Stomach smooth muscle (tissue), 2 donors: ENCODE measurements around the gene ZNF407.

Experiments
- H3K27ac ChIP-seq: one replicate; pipeline ENCODE4 v1.7.0; 2013; ENCODE audit warnings: mild to moderate bottlenecking, low read length, inconsistent platforms
- H3K27me3 ChIP-seq, 2 donors: one replicate each; pipeline ENCODE4 v1.7.0; 2013; ENCODE audit warnings: low read length in 2 of 2; ENCODE audit not compliant: insufficient read depth in 2 of 2, control insufficient read depth in 1 of 2
- H3K36me3 ChIP-seq, 2 donors: one replicate each; pipeline ENCODE4 v1.7.0; 2013; ENCODE audit warnings: low read length in 2 of 2; ENCODE audit not compliant: control insufficient read depth in 2 of 2, insufficient read depth in 2 of 2
- H3K4me1 ChIP-seq: one replicate; pipeline ENCODE4 v1.7.0; 2013; ENCODE audit warnings: low read length; ENCODE audit not compliant: control insufficient read depth, insufficient read depth
- H3K4me3 ChIP-seq, 2 donors: one replicate each; pipeline ENCODE4 v1.7.0; 2013; ENCODE audit warnings: low read length in 2 of 2
- H3K9ac ChIP-seq, 2 donors: one replicate each; pipeline ENCODE4 v1.7.0; 2013; ENCODE audit warnings: low read length in 2 of 2, mild to moderate bottlenecking in 1 of 2
- H3K9me3 ChIP-seq, 2 donors: one replicate each; pipeline ENCODE4 v1.7.0; 2013; ENCODE audit warnings: low read length in 2 of 2; ENCODE audit not compliant: control insufficient read depth in 2 of 2
- donor health status: healthy.
- donor health status: Pancreatic carcinoma.

Gene ZNF407

DNA sequence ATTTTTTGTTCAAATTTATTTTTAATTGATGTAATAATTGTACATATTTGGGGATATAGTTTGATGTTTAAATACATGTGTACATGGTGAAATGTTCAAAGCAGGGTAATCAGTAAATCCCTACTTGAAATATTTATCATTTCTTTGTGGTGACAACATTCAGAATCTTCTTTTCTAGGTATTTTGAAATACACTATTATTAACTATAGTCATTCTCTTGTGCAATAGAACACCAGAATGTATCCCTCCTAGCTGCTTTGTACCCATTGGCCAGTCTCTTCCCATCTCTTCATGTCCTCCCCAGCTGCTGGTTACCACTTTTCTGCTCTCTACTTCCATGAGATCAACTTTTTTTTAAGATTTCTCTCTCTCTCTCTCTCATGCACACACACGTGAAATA is 126.5 kb downstream of the ZNF407 start:
- Histone ChIP-seq H3K27ac (no peak overlapping the region), H3K4me3 (no peak overlapping the region), H3K27me3 (no peaks in the 10 kb centered on the region), H3K9ac (no peak overlapping the region), H3K36me3 (no peaks in the 10 kb centered on the region), H3K4me1 (no peaks in the 10 kb centered on the region), H3K9me3 (no peaks in the 10 kb centered on the region)

DNA sequence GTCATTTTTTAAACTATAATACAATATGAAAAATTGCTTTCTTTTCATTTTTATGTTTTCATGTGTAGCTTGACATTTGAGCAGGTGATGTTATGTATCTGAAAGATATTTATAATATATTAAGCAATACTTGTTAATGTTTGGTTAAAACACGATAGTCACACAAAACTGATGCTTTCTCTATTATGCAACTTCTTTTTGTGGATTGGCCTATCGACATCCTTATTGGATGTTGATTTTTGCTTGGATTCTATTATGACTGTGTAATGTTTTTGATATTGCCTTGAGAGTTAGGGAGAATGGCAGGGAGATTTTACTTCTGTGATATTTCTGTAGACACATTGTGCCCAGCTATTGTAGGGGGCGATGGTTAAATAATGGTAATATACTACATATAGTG is 128.0 kb downstream of the ZNF407 start:
- H3K9me3 ChIP-seq = no peaks in the 10 kb centered on the region
- no peaks in the 10 kb centered on the region for H3K27me3 ChIP-seq
- H3K9ac ChIP-seq = no peak overlapping the region
- no peak overlapping the region for H3K4me3 ChIP-seq
- no peaks in the 10 kb centered on the region for H3K36me3 ChIP-seq
- no peak overlapping the region for H3K27ac ChIP-seq
- no peaks in the 10 kb centered on the region for H3K4me1 ChIP-seq

DNA sequence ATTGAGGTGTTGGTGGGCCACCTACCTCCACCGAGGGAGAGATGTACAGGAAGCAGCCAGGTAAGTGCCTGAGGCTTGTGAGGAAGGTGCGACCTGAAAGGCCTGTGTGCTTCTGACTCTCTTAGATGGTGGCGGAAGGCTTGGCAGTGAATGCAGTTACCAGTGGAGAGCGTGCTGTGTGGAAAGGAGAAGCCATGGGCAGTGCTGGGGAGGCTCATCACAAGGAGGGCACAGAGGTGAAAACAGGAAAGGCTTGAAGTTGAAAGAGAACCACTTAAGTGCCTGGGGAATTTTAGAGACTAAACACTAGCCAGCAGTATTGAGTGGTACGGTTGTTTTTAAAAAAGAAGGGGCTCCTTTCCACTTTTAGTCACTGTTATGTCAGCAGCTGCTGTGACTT is 130.9 kb downstream of the ZNF407 start:
- Histone ChIP-seq H3K9me3 (no peaks in the 10 kb centered on the region), H3K36me3 (no peaks in the 10 kb centered on the region), H3K4me3 (no peak overlapping the region), H3K9ac (no peak overlapping the region), H3K27me3 (no peaks in the 10 kb centered on the region), H3K4me1 (no peaks in the 10 kb centered on the region), H3K27ac (no peak overlapping the region)

DNA sequence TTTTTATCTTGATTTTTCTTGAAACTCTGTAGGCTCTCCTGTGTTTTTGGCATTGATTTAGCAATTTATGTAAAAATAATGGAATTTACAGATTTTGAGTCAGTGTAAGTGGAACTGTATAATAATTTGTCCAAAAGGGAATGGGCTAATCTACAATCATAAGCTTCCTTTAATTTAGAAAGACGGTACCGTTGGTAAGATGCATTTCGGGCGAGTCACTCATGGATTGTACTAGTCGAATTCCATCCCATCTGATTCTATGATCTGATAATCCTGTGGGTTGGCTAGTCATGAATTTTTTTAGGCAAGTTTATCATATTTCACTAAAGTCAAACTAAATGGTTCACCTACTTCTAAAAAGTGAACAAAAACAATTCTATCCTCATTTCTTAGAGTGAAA is 133.4 kb downstream of the ZNF407 start:
- Histone ChIP-seq H3K4me3 (no peak overlapping the region), H3K27ac (no peak overlapping the region), H3K9me3 (no peaks in the 10 kb centered on the region), H3K36me3 (no peaks in the 10 kb centered on the region), H3K9ac (no peak overlapping the region), H3K27me3 (no peaks in the 10 kb centered on the region), H3K4me1 (no peaks in the 10 kb centered on the region)

DNA sequence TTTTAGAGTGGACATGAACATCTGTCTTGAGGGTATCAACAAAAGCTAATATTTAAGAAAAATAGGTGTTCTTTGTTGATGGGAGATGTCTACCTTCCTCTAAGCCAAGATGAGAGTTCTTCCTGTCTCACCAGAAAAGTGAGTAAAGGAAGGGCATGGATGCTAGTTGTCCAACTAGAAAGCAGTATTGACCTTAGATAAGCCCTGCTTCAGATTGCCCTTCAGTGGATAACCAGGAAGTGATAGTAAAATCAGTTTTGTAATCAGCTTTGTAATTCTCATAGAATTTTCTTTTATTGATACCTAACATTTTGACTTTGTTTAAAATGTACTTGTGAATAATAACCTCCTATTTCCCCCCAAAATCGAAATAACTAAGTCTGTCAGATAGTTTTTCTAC is 134.7 kb downstream of the ZNF407 start:
- Histone ChIP-seq H3K9ac (no peak overlapping the region), H3K9me3 (no peaks in the 10 kb centered on the region), H3K4me3 (no peak overlapping the region), H3K36me3 (no peaks in the 10 kb centered on the region), H3K27ac (no peak overlapping the region), H3K4me1 (no peaks in the 10 kb centered on the region), H3K27me3 (no peaks in the 10 kb centered on the region)

DNA sequence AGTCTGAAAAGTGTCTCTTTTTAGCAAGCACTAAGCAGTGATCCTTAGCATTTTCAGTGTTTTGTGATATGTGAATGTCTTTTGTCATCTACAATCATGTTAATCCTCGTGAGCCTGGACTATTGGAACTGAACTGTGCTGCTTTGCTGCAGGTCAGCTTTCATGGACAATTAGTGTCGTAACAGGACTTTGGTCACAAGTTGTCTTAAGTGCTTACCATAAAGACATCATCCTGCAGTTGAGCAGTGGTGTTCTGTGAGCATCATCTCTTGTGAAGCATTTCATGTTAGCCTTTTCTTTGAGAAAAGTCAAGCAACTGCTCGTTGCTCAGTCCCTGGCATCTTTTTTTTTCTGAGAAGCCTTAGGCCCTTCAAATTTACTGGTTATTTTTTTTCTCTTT is 135.9 kb downstream of the ZNF407 start:
- H3K4me3 ChIP-seq = no peak overlapping the region
- no peaks in the 10 kb centered on the region for H3K4me1 ChIP-seq
- no peaks in the 10 kb centered on the region for H3K9me3 ChIP-seq
- no peak overlapping the region for H3K9ac ChIP-seq
- no peaks in the 10 kb centered on the region for H3K36me3 ChIP-seq
- H3K27ac ChIP-seq = no peak overlapping the region
- no peaks in the 10 kb centered on the region for H3K27me3 ChIP-seq

DNA sequence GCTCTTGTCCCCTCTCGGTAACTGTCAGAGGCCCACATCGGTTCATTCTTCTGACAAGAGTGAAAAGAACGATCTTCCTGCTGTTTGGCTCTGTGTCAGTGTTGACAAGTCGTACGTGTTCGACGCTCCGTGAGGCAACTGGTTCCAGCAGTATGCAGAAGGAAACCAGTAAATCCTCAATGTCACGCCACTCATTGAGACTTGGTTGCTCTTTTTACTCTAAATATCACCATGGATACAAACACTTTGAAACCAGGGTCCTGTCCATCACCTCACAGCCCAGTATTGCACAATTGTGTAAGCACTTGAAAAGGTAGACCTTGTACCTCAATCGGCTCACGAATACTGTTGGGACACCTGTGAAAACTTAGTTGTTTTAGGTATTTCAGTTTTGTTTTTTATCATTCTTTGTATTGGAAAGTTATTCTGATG is 136.4 kb downstream of the ZNF407 start:
- H3K4me3 ChIP-seq = no peak overlapping the region
- H3K4me1 ChIP-seq = no peaks in the 10 kb centered on the region
- no peak overlapping the region for H3K27ac ChIP-seq
- H3K27me3 ChIP-seq = no peaks in the 10 kb centered on the region
- no peaks in the 10 kb centered on the region for H3K36me3 ChIP-seq
- no peaks in the 10 kb centered on the region for H3K9me3 ChIP-seq
- H3K9ac ChIP-seq = no peak overlapping the region

DNA sequence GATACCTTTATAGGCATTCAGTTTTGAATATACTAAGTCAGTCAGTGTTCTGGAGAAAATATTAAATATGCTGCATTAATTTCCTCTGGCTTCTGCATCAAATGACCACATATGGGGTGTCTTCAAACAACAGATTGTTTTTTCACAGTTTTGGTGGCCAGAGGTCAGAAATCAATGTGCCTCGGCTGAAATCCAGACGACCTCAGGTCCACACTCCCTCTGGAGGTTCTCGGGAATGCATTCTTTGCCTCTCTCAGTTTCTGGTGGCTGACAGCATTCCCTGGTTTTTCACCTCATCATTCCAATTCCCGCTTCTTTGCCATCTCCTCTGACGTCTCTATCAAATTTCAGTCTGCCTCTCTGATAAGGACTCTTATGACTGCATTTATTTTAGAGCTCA is 142.3 kb downstream of the ZNF407 start:
- no peaks in the 10 kb centered on the region for H3K9me3 ChIP-seq
- no peak overlapping the region for H3K27ac ChIP-seq
- no peaks in the 10 kb centered on the region for H3K36me3 ChIP-seq
- no peaks in the 10 kb centered on the region for H3K4me1 ChIP-seq
- no peak overlapping the region for H3K4me3 ChIP-seq
- H3K9ac ChIP-seq = no peak overlapping the region
- no peaks in the 10 kb centered on the region for H3K27me3 ChIP-seq

DNA sequence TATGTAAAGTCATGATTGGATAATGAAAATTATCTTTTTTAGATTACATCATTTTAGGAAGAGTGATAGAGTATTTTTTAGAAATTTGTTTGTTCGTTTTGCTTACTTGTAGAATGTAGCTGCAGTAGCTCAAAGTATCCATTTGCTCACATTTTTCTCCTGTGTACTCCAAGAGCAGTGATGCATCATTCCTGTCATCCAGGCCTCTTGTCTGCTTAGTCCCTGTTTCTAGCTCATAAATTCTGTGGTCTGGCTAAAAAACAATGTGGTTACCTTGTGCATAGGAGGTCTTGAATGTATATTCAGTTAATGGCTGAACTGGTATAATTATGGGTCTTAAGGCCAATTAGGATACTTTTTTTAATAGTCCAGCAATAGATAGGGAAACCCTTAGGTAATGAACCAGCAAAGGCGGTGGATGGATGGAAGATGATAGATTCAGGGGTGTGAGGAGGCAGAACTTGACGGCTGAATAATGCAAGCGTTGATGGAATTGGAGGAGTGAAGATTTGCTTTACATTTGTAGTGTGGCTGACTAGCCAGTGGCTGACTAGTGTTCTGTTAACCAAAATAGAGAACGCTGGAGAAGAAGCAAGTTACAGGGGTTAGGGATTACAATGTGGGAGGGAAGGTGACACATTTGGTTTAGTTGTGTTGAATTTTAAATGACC is 145.0 kb downstream of the ZNF407 start:
- H3K27ac ChIP-seq = no peak overlapping the region
- no peaks in the 10 kb centered on the region for H3K36me3 ChIP-seq
- no peaks in the 10 kb centered on the region for H3K27me3 ChIP-seq
- no peak overlapping the region for H3K9ac ChIP-seq
- H3K9me3 ChIP-seq = no peaks in the 10 kb centered on the region
- H3K4me3 ChIP-seq = no peak overlapping the region
- H3K4me1 ChIP-seq = no peaks in the 10 kb centered on the region

DNA sequence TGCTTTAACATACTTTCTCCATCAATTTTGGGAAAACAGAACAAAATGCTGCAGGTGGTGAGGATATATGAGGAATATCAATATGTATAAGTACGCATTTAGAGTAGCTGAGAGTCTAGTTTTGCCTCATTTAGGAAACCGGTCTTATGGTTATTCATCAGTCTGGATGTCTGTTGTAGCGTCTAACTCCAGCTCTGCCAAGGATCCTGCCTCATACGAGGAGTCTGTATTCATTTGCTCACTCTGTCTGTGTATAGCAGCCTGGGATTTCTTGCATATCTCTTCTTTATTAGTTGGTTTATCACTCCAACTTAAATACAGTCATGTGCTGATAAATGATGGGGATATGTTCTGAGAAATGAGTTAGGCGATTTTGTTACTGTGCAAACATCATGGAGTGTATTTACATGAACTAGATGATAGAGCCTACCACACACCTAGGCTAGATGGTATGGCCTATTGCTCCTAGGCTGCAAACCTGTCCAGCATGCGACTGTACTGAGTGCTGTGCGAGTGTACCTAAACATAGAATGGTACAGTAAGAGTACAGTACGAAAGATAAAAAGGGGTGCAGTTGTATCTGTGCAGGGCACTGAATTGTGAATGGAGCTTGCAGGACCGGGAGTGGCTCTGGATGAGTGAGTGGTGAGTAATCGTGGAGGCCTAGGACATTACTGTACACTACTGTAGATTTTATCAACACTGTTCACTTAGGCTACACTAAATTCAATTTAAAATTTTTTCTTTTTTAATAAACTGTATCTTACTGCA is 148.1 kb downstream of the ZNF407 start:
- no peaks in the 10 kb centered on the region for H3K27me3 ChIP-seq
- H3K27ac ChIP-seq = no peak overlapping the region
- H3K9me3 ChIP-seq = no peaks in the 10 kb centered on the region
- no peaks in the 10 kb centered on the region for H3K36me3 ChIP-seq
- H3K4me1 ChIP-seq = no peaks in the 10 kb centered on the region
- H3K4me3 ChIP-seq = no peak overlapping the region
- no peak overlapping the region for H3K9ac ChIP-seq

DNA sequence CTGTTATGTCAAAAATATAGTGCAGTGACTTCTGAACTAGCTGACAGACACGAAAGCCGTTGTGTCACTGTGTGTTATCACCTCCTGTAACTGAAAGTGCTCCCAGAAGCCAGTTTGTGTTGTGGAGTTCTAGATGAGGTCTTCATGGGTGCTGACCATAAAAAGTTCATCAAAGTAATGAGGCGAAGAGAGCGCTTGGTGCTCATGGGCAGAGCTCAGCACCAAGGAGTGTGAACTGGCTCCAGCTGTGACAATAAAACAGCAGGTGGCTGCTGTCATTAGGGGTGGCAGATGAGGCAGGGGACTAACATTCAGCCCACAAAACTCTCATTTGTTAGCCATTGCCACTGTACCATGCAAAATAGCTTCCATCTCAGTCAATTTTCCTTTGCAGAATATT is 151.1 kb downstream of the ZNF407 start:
- H3K9me3 ChIP-seq = no peaks in the 10 kb centered on the region
- H3K27me3 ChIP-seq = no peaks in the 10 kb centered on the region
- H3K36me3 ChIP-seq = no peaks in the 10 kb centered on the region
- H3K9ac ChIP-seq = no peak overlapping the region
- H3K4me3 ChIP-seq = no peak overlapping the region
- no peaks in the 10 kb centered on the region for H3K4me1 ChIP-seq
- no peak overlapping the region for H3K27ac ChIP-seq
